NCI-H446 treated with DMSO at 0.1 percent for 48 hours (cell line): ENCODE data around the gene RARS1.
A peak's percentile ranks its signal among the peaks of the same experiment; 100 is the strongest.

Experiments
- DNase-seq: peaks from one replicate; lab custom pipeline; 2025; lab: John Stamatoyannopoulos, UW

The RARS1 gene

GRCh38 chr5:168486136-168486879 lies at the start of gene RARS1:
Gene RARS1, plus strand, starts transcription at chr5:168486471. Its CDS starts 28 bp downstream, at chr5:168486499.
- DNase-seq, result peak; percentile 74

GRCh38 chr5:168438349-168438748 lies 47.9 kb upstream of the RARS1 start:
- no peak for DNase-seq

- no peak for DNase-seq
Measured at GRCh38 chr5:168443533-168443932, 42.7 kb upstream of the RARS1 start.

- DNase-seq, result no peak
Measured at GRCh38 chr5:168443950-168444700, 42.1 kb upstream of the RARS1 start.

GRCh38 chr5:168446983-168447619 lies 39.2 kb upstream of the RARS1 start:
- DNase-seq, result no peak

GRCh38 chr5:168447808-168448207 lies 38.5 kb upstream of the RARS1 start:
- no peak for DNase-seq

- no peak for DNase-seq
Measured at GRCh38 chr5:168449166-168449565, 37.1 kb upstream of the RARS1 start.

- DNase-seq, result no peak
Measured at GRCh38 chr5:168451565-168451964, 34.7 kb upstream of the RARS1 start.

GRCh38 chr5:168455201-168455600 lies 31.1 kb upstream of the RARS1 start:
- no peak for DNase-seq

- DNase-seq, result no peak
Measured at GRCh38 chr5:168457542-168457941, 28.7 kb upstream of the RARS1 start.

- no peak for DNase-seq
Measured at GRCh38 chr5:168460606-168461005, 25.7 kb upstream of the RARS1 start.

- DNase-seq, result no peak
Measured at GRCh38 chr5:168463081-168463480, 23.2 kb upstream of the RARS1 start.

- DNase-seq, result no peak
Measured at GRCh38 chr5:168464214-168464613, 22.1 kb upstream of the RARS1 start.

GRCh38 chr5:168464641-168465040 lies 21.6 kb upstream of the RARS1 start:
- no peak for DNase-seq

- DNase-seq, result no peak
Measured at GRCh38 chr5:168467755-168468330, 18.4 kb upstream of the RARS1 start.

GRCh38 chr5:168468836-168469235 lies 17.4 kb upstream of the RARS1 start:
- no peak for DNase-seq

GRCh38 chr5:168469816-168470215 lies 16.5 kb upstream of the RARS1 start:
- DNase-seq, result no peak

GRCh38 chr5:168471785-168472184 lies 14.5 kb upstream of the RARS1 start:
- no peak for DNase-seq

- no peak for DNase-seq
Measured at GRCh38 chr5:168472329-168472728, 13.9 kb upstream of the RARS1 start.

- DNase-seq, result no peak
Measured at GRCh38 chr5:168474319-168474718, 12.0 kb upstream of the RARS1 start.

- no peak for DNase-seq
Measured at GRCh38 chr5:168477060-168477459, 9.2 kb upstream of the RARS1 start.

- no peak for DNase-seq
Measured at GRCh38 chr5:168479166-168479565, 7.1 kb upstream of the RARS1 start.

- no peak for DNase-seq
Measured at GRCh38 chr5:168480601-168481000, 5.7 kb upstream of the RARS1 start.
